ENCODE measurements around the gene CHD3.
A peak's percentile ranks its signal among the peaks of the same experiment; 100 is the strongest.

The CHD3 gene

DNA sequence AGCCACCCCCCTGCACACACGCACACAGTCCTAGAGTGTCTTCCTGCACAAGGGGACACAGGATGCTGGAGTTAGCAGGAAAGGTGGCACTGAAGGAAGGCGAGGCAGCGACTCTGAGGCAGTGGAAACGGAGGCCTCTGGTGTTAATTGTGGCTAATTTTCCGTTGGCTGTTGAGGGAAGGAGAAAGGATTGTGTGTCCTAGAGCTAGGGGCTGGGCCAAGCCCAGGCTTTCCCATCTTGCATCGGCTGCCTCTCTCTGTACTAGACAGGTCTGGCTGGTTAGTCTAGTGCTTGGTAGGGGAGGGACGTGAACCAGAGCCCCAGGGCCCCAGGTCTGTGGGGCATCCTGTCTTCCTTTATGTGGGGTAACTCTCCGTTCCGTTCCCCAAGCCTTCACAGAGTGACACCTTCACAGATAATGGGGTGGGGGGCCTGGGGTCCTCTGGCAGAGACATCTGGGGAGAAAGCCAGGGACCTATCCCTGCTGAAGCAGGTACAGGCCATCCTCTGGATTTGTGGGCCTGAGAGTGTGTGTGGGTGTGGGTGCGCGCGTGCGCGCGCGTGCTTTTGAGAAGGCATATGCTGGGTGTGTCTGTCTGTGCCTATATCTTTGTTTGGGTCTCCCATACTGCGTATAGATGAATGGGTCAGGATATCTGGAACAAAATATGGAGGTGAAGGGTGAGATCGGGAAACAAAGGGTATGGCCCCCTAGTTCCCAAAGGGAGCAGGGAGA lies at the start of gene CHD3:
Gene CHD3 (plus strand): TSS at position 606 of the 737 bp plus-strand sequence. CDS start 212 bp downstream, outside the sequence.
- no peak for DNase-seq

DNA sequence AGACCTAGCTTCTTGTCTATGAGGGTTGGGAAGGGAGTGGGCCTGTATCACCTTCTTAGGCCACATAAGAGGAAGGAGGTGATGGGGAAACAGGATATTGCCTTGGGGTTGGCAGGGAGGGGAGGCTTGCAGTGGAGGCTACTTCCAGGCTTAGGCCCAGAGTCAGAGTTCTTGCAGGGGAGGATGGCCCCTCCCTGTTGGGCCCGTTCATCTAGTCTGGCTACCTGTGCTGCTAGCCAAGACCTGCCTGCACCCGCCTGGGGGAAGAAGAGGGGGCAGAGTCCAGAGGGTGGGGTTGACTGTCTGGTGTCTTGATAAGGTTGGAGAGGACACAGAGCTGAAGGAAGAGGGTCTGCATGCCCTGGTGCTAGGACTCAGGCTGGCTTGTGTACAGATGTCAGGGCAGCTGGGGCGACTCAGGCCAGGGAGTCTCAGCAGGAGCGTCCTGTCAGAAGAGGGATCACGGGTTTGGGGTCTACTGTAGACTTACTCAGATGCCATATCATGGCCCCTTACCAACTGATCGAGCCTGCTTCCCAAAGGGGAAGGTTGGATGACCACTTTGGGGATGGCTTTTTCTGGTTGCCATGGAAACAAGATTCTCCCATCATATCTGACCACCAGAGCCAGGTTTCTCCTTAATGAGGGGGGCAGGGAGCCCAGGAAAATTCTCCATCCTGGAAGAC lies 49.3 kb upstream of the CHD3 start:
- DNase-seq = no peak

DNA sequence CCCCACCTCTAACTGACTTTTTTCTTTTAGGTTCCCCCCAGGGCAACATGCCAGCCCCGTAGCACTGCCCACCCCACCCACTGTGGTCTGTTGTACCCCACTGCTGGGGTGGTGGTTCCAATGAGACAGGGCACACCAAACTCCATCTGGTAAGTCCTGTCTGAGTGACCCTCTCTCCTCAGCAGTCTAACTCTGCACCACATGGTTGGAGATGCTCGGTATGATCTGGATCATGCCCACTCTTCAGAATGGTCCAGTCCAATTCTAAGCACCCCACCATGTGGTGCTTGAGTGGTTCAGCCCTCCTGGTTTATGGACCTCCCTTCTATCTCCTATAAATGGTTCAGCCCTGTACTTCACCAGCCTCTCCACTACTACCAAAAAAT lies 48.7 kb upstream of the CHD3 start:
- DNase-seq = no peak

DNA sequence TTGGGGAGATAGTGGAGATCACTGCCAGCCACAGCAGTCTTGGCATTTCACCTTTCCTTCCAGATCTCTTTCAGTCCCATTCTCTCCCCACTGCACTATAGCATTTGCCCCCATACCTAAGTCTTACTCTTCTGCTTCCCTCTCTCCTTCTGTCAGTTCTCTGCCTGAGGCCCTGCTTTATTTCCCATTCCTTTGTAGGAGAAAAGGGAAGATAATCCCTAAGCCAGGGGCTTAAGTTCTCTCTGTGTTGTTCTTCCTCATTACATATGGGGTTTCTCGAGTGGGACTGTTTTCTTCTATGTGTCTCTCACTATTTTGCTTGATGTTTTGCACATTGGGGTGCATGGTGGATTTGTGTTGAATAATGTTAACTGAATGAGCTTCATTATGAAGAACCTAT lies 48.1 kb upstream of the CHD3 start:
- DNase-seq = no peak

DNA sequence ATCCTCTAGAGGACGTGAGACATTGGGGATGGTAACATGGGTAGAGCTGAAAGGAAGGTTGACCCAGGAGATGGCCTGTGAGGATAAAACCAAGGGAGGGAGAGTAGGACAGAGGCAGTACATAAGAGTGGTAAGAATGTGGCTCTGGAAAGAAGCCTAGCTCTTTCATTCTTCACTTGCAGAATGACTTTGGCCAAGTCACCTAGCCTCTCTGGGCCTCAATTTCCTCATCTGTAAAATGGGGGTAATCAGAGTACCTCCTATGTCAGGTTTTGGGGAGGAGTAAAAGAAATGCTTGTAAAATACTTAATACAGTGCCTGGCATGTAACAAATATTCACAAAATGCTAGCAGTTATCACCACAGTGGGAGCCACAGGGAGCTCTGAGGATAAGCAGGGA lies 47.7 kb upstream of the CHD3 start:
- no peak for DNase-seq

DNA sequence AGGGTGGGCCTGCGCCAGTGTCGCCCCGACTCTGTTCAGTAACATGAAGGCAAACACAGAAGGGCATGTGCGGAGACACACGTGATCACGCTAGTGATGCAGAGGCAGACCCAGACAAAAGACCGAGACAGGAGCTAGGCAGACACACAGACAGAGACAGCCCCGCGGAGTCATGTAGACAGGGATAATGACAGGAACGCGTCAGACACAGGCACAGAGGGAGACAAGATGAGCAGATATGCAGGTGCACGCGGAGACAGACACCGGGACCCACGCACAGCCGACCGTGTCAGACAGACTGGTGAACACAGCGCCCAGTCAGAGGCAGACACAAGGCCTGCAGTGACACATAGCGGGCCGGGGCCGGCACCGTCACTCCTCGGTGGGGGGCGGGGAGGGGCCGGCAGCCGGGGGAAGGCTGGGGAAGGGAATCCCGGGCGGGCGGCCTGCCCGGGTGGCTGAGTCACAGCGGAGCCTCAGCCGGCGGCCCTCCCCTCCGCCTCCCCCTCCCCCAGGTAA lies 47.1 kb upstream of the CHD3 start:
- peak; percentile 27 for DNase-seq

DNA sequence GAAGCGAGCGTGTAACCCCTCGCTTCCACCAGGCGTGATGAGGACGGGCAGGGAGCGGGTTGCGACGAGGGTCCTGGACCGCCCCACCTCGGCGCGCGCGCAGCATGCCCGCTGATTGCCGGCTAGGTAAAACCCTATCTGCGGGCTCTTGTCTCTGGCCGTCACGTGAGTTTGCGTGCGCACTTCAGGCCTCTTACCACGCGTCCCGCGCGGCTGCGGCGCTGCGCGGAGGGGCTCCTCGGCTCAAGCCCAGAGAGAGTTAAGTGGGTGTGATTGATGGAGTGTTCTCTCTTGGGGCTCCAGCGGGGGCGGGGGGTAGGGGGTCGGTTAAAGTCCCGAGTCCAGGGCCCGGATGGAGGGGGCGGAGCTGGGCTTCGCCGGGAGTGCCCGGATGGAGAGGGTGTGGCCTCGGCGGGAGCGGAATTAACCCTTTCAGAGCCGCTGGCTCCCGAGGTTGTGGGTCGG lies 46.6 kb upstream of the CHD3 start:
- peak; percentile 56 for DNase-seq

DNA sequence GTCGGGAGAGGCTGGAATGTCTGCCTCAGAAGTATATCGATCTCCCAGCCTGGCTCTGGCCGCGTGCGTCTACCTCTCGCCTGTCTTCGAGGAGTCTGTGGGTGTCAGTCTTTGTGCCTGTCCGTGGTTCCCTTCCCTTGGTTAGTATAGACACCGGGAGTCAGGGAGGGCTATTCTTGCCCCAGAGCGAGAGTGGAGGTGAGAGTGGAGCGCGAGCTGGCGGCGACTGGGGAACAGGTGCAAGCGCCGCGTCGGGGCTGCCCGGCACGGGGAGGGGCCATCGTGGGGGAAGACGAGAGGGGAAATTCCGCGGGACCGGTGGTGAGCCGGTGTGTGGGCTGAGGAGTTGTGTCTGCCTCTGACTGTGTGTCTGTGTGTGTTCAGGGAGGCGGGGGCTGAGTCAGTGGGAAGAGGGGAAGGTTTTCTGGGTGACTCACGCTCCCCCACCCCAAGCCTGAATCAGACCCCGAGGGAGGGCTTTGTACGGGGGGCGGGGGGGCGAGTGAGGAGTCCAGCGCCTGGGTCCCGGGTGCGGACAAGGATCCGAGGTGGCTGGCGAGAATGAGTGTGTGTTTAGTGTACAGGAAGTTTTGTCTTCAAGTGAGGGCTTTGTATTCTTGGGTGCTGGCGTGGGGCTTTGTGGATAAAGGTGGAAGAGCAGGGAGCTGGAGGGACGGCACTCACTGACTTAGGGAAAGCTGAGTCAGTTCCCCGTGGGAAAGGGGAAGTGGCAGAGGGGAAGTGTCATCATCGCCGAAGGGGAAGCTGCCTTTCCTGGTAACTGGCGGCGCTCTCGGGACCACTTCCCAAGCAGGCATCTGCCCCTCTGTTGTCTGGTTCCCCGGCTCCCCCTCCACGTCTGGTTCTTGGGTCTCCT lies 46.0 kb upstream of the CHD3 start:
- peak; percentile 38 for DNase-seq

DNA sequence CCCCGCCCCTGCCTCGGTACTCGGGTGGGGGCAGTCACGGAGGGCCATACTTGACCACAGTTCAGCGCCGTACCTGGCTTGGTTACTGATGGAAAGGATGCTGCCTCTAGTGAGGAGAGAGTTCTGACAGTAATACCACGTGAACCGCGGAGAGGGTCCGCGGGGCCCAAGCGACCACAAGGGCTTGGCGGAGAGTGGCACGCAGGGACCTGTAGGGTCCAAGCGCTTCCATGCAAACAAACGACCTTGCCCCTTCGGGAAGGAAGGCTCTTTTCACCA lies 45.4 kb upstream of the CHD3 start:
- DNase-seq = no peak

DNA sequence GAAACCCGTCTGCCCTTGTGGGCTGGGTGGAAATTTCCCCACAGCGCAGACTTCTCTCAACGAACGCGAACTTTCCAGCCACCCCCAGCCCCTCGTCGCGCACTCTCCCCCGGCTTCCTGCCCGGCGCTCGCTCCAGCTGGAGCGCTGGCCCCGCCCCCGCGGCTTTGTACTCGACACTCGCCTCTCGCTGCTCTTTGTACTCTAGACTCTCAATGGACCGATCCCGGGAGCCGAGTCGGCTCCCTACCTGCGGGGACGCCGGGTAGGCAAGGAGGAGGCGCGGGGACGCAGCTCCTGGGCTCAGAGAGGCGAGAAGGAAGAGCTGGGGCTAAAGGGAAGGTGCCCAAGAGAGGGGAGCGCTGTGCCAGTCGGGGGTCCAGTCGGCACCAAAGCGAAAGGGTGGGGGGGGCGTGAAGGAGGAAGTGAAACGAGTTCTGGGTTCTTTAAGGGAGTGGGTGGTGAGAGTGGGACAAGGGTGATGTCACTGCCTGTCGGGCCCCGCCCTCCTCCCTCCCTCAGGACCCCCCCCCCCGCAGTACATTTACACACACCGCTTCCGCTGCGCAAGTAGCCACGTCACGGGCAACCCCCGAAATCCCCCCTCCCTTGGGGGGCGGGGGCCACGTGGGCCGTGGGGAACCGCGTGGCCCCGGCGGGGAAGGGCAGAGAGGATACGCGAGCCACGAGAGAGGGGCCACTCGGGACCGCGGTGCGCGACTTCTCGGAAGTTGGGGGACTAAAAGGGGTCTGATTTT lies 44.9 kb upstream of the CHD3 start:
- DNase-seq = peak; percentile 53

DNA sequence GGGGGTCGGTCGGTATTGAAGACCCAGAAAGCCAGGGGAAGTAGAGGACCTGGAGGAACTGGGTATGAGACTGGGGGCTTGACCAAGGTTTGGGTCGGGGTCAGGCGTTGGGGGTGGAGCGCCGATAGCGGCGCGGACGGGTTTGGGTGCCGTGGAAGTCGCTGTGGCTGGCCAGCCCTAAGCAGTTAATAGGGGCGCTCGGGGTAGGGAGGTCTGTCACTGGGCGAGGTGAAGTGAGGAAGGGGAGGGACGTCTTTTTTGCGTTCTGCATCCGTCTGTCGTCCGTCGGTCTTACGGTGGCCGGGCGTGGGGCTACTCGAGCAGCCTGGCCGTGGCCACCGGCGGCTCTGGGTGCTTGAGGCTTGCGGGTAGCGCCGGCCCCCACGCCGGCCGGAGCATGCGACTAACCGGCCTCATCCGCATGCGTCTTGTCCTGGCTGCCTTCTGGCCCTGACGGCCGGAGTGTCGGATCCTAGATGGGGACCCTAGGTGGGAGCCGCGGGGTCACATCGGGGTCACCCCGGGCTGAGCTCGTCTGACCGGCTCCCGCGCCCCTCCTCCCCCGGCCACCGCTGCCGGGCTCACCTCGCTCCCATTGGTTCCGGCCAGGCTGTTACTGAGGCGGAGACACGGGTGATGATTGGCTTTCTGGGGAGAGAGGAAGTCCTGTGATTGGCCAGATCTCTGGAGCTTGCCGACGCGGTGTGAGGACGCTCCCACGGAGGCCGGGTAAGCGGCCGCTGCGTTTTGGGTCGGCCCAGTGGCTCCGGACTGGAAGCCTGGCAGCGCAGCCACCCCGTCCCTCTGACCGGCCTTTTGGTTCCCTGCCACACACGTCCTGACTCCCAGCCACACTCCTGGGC lies 44.1 kb upstream of the CHD3 start:
- DNase-seq = peak; percentile 72

DNA sequence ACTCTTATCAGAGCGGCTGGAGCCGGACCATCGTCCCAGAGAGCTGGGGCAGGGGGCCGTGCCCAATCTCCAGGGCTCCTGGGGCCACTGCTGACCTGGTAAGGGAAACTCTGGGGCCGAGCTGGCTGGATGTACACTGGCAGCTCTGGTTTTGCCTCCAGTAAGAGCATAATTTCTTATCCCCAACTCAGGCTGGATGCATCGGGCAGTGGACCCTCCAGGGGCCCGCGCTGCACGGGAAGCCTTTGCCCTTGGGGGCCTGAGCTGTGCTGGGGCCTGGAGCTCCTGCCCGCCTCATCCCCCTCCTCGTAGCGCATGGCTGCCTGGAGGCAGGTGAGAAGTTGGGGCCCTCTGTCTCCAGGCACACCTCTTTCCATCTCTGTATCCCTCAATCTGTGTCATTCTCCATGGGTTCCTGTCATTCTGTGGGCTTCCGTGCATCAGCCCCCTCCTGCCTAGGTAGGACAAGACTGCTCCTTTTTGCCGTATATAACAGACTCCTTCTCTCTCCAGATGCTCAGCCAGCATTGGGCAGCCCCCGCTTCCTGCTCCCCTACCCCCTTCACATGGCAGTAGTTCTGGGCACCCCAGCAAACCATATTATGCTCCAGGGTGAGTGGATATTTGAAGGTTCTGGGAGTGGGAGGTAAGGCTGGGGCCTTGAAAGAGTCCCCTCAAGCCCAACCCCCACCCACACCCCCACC lies 43.1 kb upstream of the CHD3 start:
- DNase-seq = no peak

DNA sequence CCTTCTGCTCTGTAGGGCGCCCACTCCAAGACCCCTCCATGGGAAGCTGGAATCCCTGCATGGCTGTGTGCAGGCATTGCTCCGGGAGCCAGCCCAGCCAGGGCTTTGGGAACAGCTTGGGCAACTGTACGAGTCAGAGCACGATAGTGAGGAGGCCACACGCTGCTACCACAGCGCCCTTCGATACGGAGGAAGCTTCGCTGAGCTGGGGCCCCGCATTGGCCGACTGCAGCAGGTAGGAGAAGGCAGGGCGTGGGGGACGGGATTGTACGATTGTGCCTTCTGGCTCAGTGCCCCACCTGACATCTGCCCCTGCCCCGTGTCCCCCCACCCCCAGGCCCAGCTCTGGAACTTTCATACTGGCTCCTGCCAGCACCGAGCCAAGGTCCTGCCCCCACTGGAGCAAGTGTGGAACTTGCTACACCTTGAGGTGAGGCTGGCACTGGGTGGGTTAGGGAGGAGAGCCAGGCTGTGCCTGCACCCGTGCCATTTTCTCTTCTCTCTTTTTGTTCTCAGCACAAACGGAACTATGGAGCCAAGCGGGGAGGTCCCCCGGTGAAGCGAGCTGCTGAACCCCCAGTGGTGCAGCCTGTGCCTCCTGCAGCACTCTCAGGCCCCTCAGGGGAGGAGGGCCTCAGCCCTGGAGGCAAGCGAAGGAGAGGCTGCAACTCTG lies 42.4 kb upstream of the CHD3 start:
- no peak for DNase-seq

DNA sequence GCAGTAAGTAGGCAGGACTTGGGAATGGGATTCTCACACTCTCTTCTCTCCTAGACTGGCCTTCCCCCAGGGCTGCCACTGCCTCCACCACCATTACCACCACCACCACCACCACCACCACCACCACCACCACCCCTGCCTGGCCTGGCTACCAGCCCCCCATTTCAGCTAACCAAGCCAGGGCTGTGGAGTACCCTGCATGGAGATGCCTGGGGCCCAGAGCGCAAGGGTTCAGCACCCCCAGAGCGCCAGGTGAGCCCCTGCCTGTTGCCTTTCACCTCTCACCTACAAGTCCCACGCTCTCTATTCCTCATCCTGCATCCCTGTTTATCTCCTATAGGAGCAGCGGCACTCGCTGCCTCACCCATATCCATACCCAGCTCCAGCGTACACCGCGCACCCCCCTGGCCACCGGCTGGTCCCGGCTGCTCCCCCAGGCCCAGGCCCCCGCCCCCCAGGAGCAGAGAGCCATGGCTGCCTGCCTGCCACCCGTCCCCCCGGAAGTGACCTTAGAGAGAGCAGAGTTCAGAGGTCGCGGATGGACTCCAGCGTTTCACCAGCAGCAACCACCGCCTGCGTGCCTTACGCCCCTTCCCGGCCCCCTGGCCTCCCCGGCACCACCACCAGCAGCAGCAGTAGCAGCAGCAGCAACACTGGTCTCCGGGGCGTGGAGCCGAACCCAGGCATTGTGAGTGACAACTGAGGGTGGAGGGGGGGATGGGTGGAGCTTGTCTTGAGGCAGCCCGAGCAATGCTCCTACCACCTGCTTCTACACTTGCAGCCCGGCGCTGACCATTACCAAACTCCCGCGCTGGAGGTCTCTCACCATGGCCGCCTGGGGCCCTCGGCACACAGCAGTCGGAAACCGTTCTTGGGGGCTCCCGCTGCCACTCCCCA lies 41.6 kb upstream of the CHD3 start:
- no peak for DNase-seq

DNA sequence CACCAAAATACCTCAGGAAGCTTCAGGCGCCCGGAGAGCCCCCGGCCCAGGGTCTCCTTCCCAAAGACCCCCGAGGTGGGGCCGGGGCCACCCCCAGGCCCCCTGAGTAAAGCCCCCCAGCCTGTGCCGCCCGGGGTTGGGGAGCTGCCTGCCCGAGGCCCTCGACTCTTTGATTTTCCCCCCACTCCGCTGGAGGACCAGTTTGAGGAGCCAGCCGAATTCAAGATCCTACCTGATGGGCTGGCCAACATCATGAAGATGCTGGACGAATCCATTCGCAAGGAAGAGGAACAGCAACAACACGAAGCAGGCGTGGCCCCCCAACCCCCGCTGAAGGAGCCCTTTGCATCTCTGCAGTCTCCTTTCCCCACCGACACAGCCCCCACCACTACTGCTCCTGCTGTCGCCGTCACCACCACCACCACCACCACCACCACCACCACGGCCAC lies 40.4 kb upstream of the CHD3 start:
- DNase-seq = no peak

DNA sequence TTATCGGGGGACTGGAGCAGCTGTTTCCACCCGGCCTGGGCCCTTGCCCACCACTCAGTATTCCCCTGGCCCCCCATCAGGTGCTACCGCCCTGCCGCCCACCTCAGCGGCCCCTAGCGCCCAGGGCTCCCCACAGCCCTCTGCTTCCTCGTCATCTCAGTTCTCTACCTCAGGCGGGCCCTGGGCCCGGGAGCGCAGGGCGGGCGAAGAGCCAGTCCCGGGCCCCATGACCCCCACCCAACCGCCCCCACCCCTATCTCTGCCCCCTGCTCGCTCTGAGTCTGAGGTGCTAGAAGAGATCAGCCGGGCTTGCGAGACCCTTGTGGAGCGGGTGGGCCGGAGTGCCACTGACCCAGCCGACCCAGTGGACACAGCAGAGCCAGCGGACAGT lies 39.9 kb upstream of the CHD3 start:
- DNase-seq = no peak

DNA sequence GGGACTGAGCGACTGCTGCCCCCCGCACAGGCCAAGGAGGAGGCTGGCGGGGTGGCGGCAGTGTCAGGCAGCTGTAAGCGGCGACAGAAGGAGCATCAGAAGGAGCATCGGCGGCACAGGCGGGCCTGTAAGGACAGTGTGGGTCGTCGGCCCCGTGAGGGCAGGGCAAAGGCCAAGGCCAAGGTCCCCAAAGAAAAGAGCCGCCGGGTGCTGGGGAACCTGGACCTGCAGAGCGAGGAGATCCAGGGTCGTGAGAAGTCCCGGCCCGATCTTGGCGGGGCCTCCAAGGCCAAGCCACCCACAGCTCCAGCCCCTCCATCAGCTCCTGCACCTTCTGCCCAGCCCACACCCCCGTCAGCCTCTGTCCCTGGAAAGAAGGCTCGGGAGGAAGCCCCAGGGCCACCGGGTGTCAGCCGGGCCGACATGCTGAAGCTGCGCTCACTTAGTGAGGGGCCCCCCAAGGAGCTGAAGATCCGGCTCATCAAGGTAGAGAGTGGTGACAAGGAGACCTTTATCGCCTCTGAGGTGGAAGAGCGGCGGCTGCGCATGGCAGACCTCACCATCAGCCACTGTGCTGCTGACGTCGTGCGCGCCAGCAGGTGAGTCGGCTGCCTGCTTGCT lies 39.3 kb upstream of the CHD3 start:
- DNase-seq = no peak

DNA sequence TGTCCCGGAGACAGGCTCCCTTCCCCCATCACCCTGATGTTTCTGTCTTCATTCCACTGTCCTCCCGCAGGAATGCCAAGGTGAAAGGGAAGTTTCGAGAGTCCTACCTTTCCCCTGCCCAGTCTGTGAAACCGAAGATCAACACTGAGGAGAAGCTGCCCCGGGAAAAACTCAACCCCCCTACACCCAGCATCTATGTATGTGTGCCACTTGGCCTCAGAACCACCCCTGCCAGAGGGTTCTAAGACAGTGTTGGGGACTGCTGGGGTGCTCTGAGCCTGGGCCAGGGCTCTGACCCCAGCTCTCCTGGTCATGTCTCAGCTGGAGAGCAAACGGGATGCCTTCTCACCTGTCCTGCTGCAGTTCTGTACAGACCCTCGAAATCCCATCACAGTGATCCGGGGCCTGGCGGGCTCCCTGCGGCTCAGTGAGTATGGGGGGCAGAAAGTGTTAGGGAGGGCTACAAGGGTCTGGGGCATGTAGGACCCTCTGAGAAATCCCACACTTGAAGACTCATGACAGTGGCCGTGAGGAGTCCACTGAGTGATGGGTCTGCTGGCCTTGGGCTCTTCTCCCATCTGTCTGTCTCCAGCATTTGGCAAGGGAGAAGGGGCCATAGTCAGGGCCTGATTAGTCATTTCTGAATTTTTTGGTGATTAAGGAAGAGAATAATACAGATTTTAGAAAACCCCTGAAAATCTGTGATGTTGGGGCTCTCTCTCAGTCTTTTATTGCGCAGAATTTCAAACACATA lies 38.7 kb upstream of the CHD3 start:
- no peak for DNase-seq
